A549 (cell line): ENCODE measurements around the gene CDH6. TPM values are rescaled to one million over a fixed set of nuclear protein-coding genes. Genes with fewer than 3 reads are reported as not detected.

ENCODE experiments used
- ATAC-seq, 2 experiments: fragments of 200-7000 bp in 1 of 2; fragments of >200 bp in 1 of 2; cut with Nextera tagmentation in 1 of 2; cut with Tn5 transposase in 1 of 2; 3 replicates each; pipeline versions ENCODE4 v1.8.0 to v1.9.1; 2018 to 2020; ENCODE audit warnings: mild to moderate bottlenecking in 1 of 2, moderate library complexity in 1 of 2
- CTCF ChIA-PET: fragments of 300-600 bp; sonication (Branson Sonifier 250); formaldehyde crosslinking; extraction: SDS; loops from one replicate; lab custom pipeline; 2021; ENCODE audit warnings: antibody characterized with exemption, inconsistent platforms; lab: Yijun Ruan, JAX
- POLR2A ChIA-PET: fragments of 350-600 bp; formaldehyde crosslinking; extraction: SDS; loops from one replicate; lab custom pipeline; 2021; ENCODE audit warnings: antibody characterized with exemption, inconsistent platforms; lab: Yijun Ruan, JAX
- DNase-seq, 2 experiments: peaks; one replicate each; pipeline versions ENCODE4 v3.0.0 to v3.0.0-alpha.2; 2011 to 2016; ENCODE audit warnings: low read depth in 1 of 2, low spot score in 1 of 2
- FAIRE-seq: peaks from 2 replicates; lab custom pipeline; 2011; peaks lifted over from hg19 to GRCh38; lab: Jason Lieb, UNC
- H3K27ac ChIP-seq, 2 experiments: fragments of >200 bp; sonication (Bioruptor Twin); formaldehyde crosslinking; 3 replicates each; pipeline ENCODE4 v1.5.1; 2016 to 2017
- H3K4me1 ChIP-seq: fragments of >200 bp; sonication (Bioruptor Twin); formaldehyde crosslinking; 3 replicates; pipeline ENCODE4 v1.6.1; 2016
- H3K4me2 ChIP-seq: fragments of >200 bp; sonication (Bioruptor Twin); formaldehyde crosslinking; 3 replicates; pipeline ENCODE4 v1.6.1; 2016
- H3K4me3 ChIP-seq: fragments of >200 bp; sonication (Bioruptor Twin); formaldehyde crosslinking; 3 replicates; pipeline ENCODE4 v1.5.1; 2016
- H3K9me3 ChIP-seq: fragments of >200 bp; sonication (Bioruptor Twin); formaldehyde crosslinking; 3 replicates; pipeline ENCODE4 v1.6.1; 2016
- CBX8 ChIP-seq: fragments of 200-600 bp; sonication (generic); IDR thresholded peaks from 2 replicates; pipeline ENCODE4 v1.6.1; 2016
- CEBPB ChIP-seq, 2 experiments: fragments of >200 bp in 1 of 2; sonication (Bioruptor Twin) in 1 of 2; formaldehyde crosslinking in 1 of 2; IDR thresholded peaks; 2 replicates each; pipeline ENCODE4 v1.6.1; 2012 to 2016
- CHD2 ChIP-seq: fragments of 150-350 bp; IDR thresholded peaks from 2 replicates; pipeline ENCODE4 v1.6.1; 2014; ENCODE audit warnings: low read length; ENCODE audit not compliant: partially characterized antibody
- CTCF ChIP-seq: fragments of >200 bp; sonication (Bioruptor Twin); formaldehyde crosslinking; IDR thresholded peaks from 3 replicates; pipeline ENCODE4 v1.5.1; 2016
- EHF ChIP-seq: fragments of 250-450 bp; sonication (Bioruptor Pico); IDR thresholded peaks from 2 replicates; pipeline ENCODE4 v1.5.0; 2020; ENCODE audit warnings: mild to moderate bottlenecking
- EP300 ChIP-seq, 2 experiments: fragments of >200 bp; sonication (Bioruptor Twin); formaldehyde crosslinking; IDR thresholded peaks; 2 replicates in 1 of 2; 3 replicates in 1 of 2; pipeline ENCODE4 v1.6.1; 2016 to 2017
- ESRRA ChIP-seq: fragments of 150-350 bp; IDR thresholded peaks from 2 replicates; pipeline ENCODE4 v1.6.1; 2014; ENCODE audit warnings: mild to moderate bottlenecking, low read length, borderline replicate concordance
- GATA3 ChIP-seq: IDR thresholded peaks from 2 replicates; pipeline ENCODE4 v1.6.1; 2012; ENCODE audit warnings: borderline replicate concordance
- HOXB5 ChIP-seq: fragments of 250-450 bp; sonication (Bioruptor Pico); IDR thresholded peaks from 2 replicates; pipeline ENCODE4 v1.5.0; 2020; ENCODE audit warnings: mild to moderate bottlenecking, moderate library complexity
- JUN ChIP-seq, 2 experiments: fragments of >200 bp; sonication (Bioruptor Twin); formaldehyde crosslinking; IDR thresholded peaks; 2 replicates in 1 of 2; 3 replicates in 1 of 2; pipeline ENCODE4 v1.6.1; 2016 to 2017
- KDM5A ChIP-seq: fragments of 200-600 bp; sonication (generic); IDR thresholded peaks from 2 replicates; pipeline ENCODE4 v1.6.1; 2016; ENCODE audit warnings: antibody characterized with exemption, mild to moderate bottlenecking
- MAFK ChIP-seq: fragments of 450-650 bp; IDR thresholded peaks from 2 replicates; pipeline ENCODE4 v1.6.1; 2014; ENCODE audit not compliant: partially characterized antibody
- MAZ ChIP-seq: fragments of 150-350 bp; IDR thresholded peaks from 2 replicates; pipeline ENCODE4 v1.6.1; 2014; ENCODE audit warnings: antibody characterized with exemption, low read depth, low read length, borderline replicate concordance
- MYC ChIP-seq: IDR thresholded peaks from 2 replicates; pipeline ENCODE4 v1.6.1; 2012; ENCODE audit warnings: mild to moderate bottlenecking, inconsistent platforms, low read length, improper control_type of control experiment, borderline replicate concordance
- NFE2L2 ChIP-seq: fragments of 150-350 bp; conservative IDR thresholded peaks from 2 replicates; pipeline ENCODE4 v1.6.1; 2014; ENCODE audit warnings: low read length
- NPAS2 ChIP-seq: fragments of 250-450 bp; sonication (Bioruptor Pico); IDR thresholded peaks from 2 replicates; pipeline ENCODE4 v1.8.0; 2022; ENCODE audit warnings: mild to moderate bottlenecking, moderate library complexity, borderline replicate concordance
- NR3C1 ChIP-seq: fragments of >200 bp; sonication (Bioruptor Twin); formaldehyde crosslinking; IDR thresholded peaks from 3 replicates; pipeline ENCODE4 v1.6.1; 2017
- PBX3 ChIP-seq: IDR thresholded peaks from 2 replicates; pipeline ENCODE4 v1.6.1; 2012
- PHF8 ChIP-seq: fragments of 200-600 bp; sonication (generic); IDR thresholded peaks from 2 replicates; pipeline ENCODE4 v1.6.1; 2016; ENCODE audit warnings: low read depth, mild to moderate bottlenecking, antibody characterized with exemption, moderate library complexity, borderline replicate concordance
- RCOR1 ChIP-seq: fragments of 150-350 bp; IDR thresholded peaks from 2 replicates; pipeline ENCODE4 v1.6.1; 2014; ENCODE audit warnings: antibody characterized with exemption, low read length, low read depth
- RNF2 ChIP-seq: fragments of 200-600 bp; sonication (generic); IDR thresholded peaks from 2 replicates; pipeline ENCODE4 v1.6.1; 2016; ENCODE audit warnings: low read depth, mild to moderate bottlenecking, antibody characterized with exemption, moderate library complexity, borderline replicate concordance
- TP53 ChIP-seq: fragments of 250-450 bp; sonication (Bioruptor Pico); IDR thresholded peaks from 2 replicates; pipeline ENCODE4 v1.5.0; 2021; ENCODE audit warnings: mild to moderate bottlenecking, moderate library complexity
- ZFP36 ChIP-seq: fragments of 450-650 bp; IDR thresholded peaks from 2 replicates; pipeline ENCODE4 v1.6.1; 2014; ENCODE audit warnings: borderline replicate concordance; ENCODE audit not compliant: partially characterized antibody
- ZNF302 ChIP-seq: fragments of 250-450 bp; sonication (Bioruptor Pico); IDR thresholded peaks from 2 replicates; pipeline ENCODE4 v1.9.0; 2021; ENCODE audit warnings: inconsistent platforms, mild to moderate bottlenecking, moderate library complexity
- WGBS: methylation state at CpG from one replicate; pipeline ENCODE4 v1.1.6; 2017; ENCODE audit errors: missing lambda C conversion rate; 5-methylcytosine and 5-hydroxymethylcytosine counted together
- polyA plus RNA-seq, 4 experiments: library from polyadenylated mRNA; depleted of rRNA in 3 of 4; stranded (reverse); fragments of >200 nt; fragmentation: RNase III in 1 of 4; extraction: RNeasy Plus Mini Kit Qiagen cat#74134 plus additional on column Dnase treatment in 1 of 4; gene quantifications; 2 replicates in 3 of 4; 3 replicates in 1 of 4; pipeline ENCODE4 v1.2.3, GENCODE V29; 2011 to 2017
- TF ChIP-seq, protein P1 (sequence below): fragments of 250-450 bp; sonication (Bioruptor Pico); IDR thresholded peaks from 2 replicates; pipeline ENCODE4 v1.5.0; 2020; ENCODE audit warnings: low read depth, mild to moderate bottlenecking, moderate library complexity
- TF ChIP-seq, protein P2 (sequence below): fragments of >200 bp; sonication (Bioruptor Twin); formaldehyde crosslinking; IDR thresholded peaks from 3 replicates; pipeline ENCODE4 v1.6.1; 2016
- TF ChIP-seq, protein P3 (sequence below): IDR thresholded peaks from 2 replicates; pipeline ENCODE4 v1.6.1; 2012; ENCODE audit warnings: low read depth, borderline replicate concordance

The CDH6 gene
- polyA plus RNA-seq, 2 of the 4 experiments (the other 2 are of a cell fraction), result 0.25 to 0.61 TPM

DNA sequence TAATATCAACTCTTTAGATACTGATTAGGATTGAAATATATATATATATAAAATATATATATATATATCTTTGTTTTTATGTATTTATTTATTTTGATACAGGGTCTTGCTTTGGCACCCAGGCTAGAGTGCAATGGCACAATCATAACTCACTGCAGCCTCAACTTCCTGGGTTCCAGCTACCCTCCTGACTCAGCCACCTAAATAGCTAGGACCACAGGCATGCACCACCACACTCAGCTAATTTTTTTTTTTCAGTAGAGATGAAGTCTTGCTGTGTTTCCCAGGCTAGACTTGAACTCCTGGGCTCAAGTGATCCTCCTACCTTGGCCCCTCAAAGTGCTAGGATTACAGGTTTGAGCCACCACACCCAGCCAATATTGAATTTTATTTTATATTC, 20.6 kb upstream of the CDH6 start:
- CTCF ChIA-PET, result interaction anchor here (1.7 kb wide), 1 partner anchor 13 kb away, joined by 6 read pairs; no protein-coding TSS in a partner anchor
- FAIRE-seq (no peak), DNase-seq (no peak), ATAC-seq (no peak)
- no peak overlapping the region for H3K4me3 ChIP-seq
- no peaks in the 10 kb centered on the region for H3K9me3 ChIP-seq
- POLR2A ChIA-PET, result no interaction called here
- H3K4me2 ChIP-seq, result no peak overlapping the region
- no peaks in the 10 kb centered on the region for H3K4me1 ChIP-seq
- TF ChIP-seq PHF8 (no peak), EHF (CRISPR knock-in tag) (no peak), JUN (IDR thresholded peaks at IDR 0.05) (no peak), ZFP36 (no peak), NR3C1 (no peak), NPAS2 (CRISPR knock-in tag) (no peak), GATA3 (no peak), CHD2 (no peak), TP53 (CRISPR knock-in tag) (no peak), ZNF302 (CRISPR knock-in tag) (no peak), CTCF (no peak)
- TF ChIP-seq, protein P1, sequence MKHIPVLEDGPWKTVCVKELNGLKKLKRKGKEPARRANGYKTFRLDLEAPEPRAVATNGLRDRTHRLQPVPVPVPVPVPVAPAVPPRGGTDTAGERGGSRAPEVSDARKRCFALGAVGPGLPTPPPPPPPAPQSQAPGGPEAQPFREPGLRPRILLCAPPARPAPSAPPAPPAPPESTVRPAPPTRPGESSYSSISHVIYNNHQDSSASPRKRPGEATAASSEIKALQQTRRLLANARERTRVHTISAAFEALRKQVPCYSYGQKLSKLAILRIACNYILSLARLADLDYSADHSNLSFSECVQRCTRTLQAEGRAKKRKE (CRISPR knock-in tag), result no peak
- TF ChIP-seq, protein P2, sequence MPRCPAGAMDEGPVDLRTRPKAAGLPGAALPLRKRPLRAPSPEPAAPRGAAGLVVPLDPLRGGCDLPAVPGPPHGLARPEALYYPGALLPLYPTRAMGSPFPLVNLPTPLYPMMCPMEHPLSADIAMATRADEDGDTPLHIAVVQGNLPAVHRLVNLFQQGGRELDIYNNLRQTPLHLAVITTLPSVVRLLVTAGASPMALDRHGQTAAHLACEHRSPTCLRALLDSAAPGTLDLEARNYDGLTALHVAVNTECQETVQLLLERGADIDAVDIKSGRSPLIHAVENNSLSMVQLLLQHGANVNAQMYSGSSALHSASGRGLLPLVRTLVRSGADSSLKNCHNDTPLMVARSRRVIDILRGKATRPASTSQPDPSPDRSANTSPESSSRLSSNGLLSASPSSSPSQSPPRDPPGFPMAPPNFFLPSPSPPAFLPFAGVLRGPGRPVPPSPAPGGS, result no peak
- no peak overlapping the region for H3K27ac ChIP-seq

DNA sequence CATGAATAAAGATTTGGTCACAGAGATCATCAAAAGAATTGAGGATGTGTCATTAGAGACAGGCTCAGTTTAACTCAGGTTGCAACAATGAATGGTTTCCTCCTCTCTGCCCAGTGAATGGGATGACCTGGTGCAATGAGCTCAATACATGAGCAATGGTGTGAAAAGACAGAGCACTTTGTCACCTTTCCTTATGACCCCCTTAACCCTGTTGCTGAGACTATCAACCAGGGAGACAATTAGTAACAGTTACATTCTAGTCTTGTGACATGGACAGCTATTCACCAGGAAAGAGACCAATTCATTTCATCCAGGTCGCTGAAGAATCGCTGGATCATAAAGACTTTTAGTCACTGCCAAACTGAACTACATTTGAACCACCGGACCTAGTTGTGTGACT, 19.9 kb upstream of the CDH6 start:
- Histone ChIP-seq H3K4me2 (no peak overlapping the region), H3K4me3 (no peak overlapping the region), H3K27ac (no peak overlapping the region), H3K9me3 (no peaks in the 10 kb centered on the region), H3K4me1 (no peaks in the 10 kb centered on the region)
- no peak for FAIRE-seq
- WGBS, result 42% methylated on average over 3 of the region's 3 CpGs
- ChIA-PET POLR2A (no interaction called here), CTCF (interaction anchor here (1.7 kb wide), 1 partner anchor 13 kb away, joined by 6 read pairs; no protein-coding TSS in a partner anchor)
- DNase-seq, result no peak
- TF ChIP-seq, protein P2, result no peak
- TF ChIP-seq MAZ (no peak), KDM5A (no peak)
- no peak for ATAC-seq

- H3K4me1 ChIP-seq, result no peaks in the 10 kb centered on the region
- POLR2A ChIA-PET, result no interaction called here
- no peak for ATAC-seq
- TF ChIP-seq NFE2L2 (no peak), CBX8 (no peak), MYC (no peak), RCOR1 (no peak), PBX3 (no peak), ESRRA (no peak), HOXB5 (no peak), MAFK (no peak), EP300 (IDR thresholded peaks at IDR 0.05) (no peak), CEBPB (IDR thresholded peaks at IDR 0.05) (no peak), RNF2 (no peak)
- TF ChIP-seq, protein P3, sequence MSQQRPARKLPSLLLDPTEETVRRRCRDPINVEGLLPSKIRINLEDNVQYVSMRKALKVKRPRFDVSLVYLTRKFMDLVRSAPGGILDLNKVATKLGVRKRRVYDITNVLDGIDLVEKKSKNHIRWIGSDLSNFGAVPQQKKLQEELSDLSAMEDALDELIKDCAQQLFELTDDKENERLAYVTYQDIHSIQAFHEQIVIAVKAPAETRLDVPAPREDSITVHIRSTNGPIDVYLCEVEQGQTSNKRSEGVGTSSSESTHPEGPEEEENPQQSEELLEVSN, result no peak
Observed at GRCh38 chr5:31181376-31181987, 12.0 kb upstream of the CDH6 start.

More at GRCh38 chr5:31181376-31181987, 12.0 kb upstream of the CDH6 start:
- no peak for FAIRE-seq
- no peak overlapping the region for H3K4me3 ChIP-seq
- no peak overlapping the region for H3K27ac ChIP-seq
- CTCF ChIA-PET, result interaction anchor here (1.4 kb wide), 1 partner anchor 10 kb away, joined by 4 read pairs; no protein-coding TSS in a partner anchor
- H3K4me2 ChIP-seq, result no peak overlapping the region
- DNase-seq, result no peak
- no peaks in the 10 kb centered on the region for H3K9me3 ChIP-seq
- WGBS, result 38% methylated on average over 8 of the region's 8 CpGs
